Body of pancreas (tissue), 4 donors: Measurements from ENCODE around the gene GPD1L. TPM values are rescaled to one million over a fixed set of nuclear protein-coding genes. Genes with fewer than 3 reads are reported as not detected.

Experiments used
- ATAC-seq: fragments of 150-250 bp; one replicate; pipeline ENCODE4 v1.9.1; 2016
- DNase-seq, 4 donors: peaks; one replicate each; pipeline ENCODE4 v3.0.0-alpha.2; 2019
- H3K27ac ChIP-seq, 4 donors: fragments of 200-600 bp; sonication (generic); 1 replicate in 3 of 4; 2 replicates in 1 of 4; pipeline versions ENCODE4 v1.5.1 to v1.6.1; 2016 to 2019; ENCODE audit warnings: mild to moderate bottlenecking in 1 of 4, mixed read lengths in 1 of 4, moderate library complexity in 1 of 4
- H3K27me3 ChIP-seq, 2 donors: fragments of 200-600 bp; sonication (generic); one replicate each; pipeline ENCODE4 v1.6.0; 2016; ENCODE audit warnings: mild to moderate bottlenecking in 1 of 2
- H3K36me3 ChIP-seq, 2 donors: fragments of 200-600 bp; sonication (generic); replicated peaks in 1 of 2; 2 replicates each; pipeline ENCODE4 v1.5.1; 2016; ENCODE audit warnings: low read depth in 2 of 2; ENCODE audit not compliant: insufficient read depth in 1 of 2
- H3K4me1 ChIP-seq: fragments of 200-600 bp; sonication (generic); one replicate; pipeline ENCODE4 v1.6.0; 2016
- H3K4me3 ChIP-seq, 2 donors: fragments of 200-600 bp; sonication (generic); 1 replicate in 1 of 2; 2 replicates in 1 of 2; pipeline ENCODE4 v1.5.1; 2016 to 2019
- H3K9me3 ChIP-seq, 3 donors: fragments of 200-600 bp; sonication (generic); 1 replicate in 2 of 3; 2 replicates in 1 of 3; pipeline ENCODE4 v1.5.1; 2016
- CTCF ChIP-seq, 7 experiments: fragments of 450-650 bp in 4 of 7; fragments of 200-600 bp in 3 of 7; sonication (generic) in 3 of 7; IDR thresholded peaks; one replicate each; pipeline ENCODE4 v1.5.1; 2016 to 2019; ENCODE audit warnings: antibody characterized with exemption in 7 of 7
- POLR2A ChIP-seq, 3 donors: fragments of 450-650 bp; IDR thresholded peaks; one replicate each; pipeline ENCODE4 v1.6.1; 2016; ENCODE audit warnings: antibody characterized with exemption in 3 of 3, mild to moderate bottlenecking in 2 of 3
- WGBS, 2 donors: methylation state at CpG; one replicate each; pipeline ENCODE4 v1.1.5; 2017; 5-methylcytosine and 5-hydroxymethylcytosine counted together
- intact Hi-C: fragments of 100-400 bp; cut with DNase I; formaldehyde crosslinking; loops from one replicate; pipeline ENCODE4 v1.15.1; 2023
- total RNA-seq, 2 donors: library from RNA; depleted of rRNA; stranded (reverse); fragments of >200 nt; gene quantifications; one replicate each; pipeline ENCODE4 v1.1.0, GENCODE V29; 2016

GPD1L gene
- total RNA-seq, 2 donors from 2014 or later: 23.6 to 97.6 TPM

- no peaks in the 10 kb centered on the region for H3K9me3 ChIP-seq
- no peak for TF ChIP-seq POLR2A (IDR thresholded peaks at IDR 0.05)
- TF ChIP-seq CTCF (IDR thresholded peaks at IDR 0.05): no peak
- H3K27ac ChIP-seq: no peak overlapping the region
- 100% methylated on average over 1 of the region's 1 CpG for WGBS, 2 donors
- ATAC-seq (no peak), DNase-seq (no peak)
- no peak overlapping the region for H3K4me3 ChIP-seq
- intact Hi-C loops: no loop called here
- no peaks in the 10 kb centered on the region for H3K36me3 ChIP-seq
- H3K27me3 ChIP-seq: no peaks in the 10 kb centered on the region
- peaks cover 10% of the 10 kb centered on the region for H3K4me1 ChIP-seq
Observed at GRCh38 chr3:32197991-32198390, 91.6 kb downstream of the GPD1L start.

- no peaks in the 10 kb centered on the region for H3K9me3 ChIP-seq
- no peaks in the 10 kb centered on the region for H3K27me3 ChIP-seq
- H3K4me1 ChIP-seq: peaks cover 9% of the 10 kb centered on the region
- ATAC-seq: no peak
- H3K4me3 ChIP-seq: no peak overlapping the region
- no peak for DNase-seq
- H3K36me3 ChIP-seq: no peaks in the 10 kb centered on the region
- 85 to 89% methylated on average over 3 of the region's 3 CpGs for WGBS, 2 donors
- no peak for TF ChIP-seq POLR2A (IDR thresholded peaks at IDR 0.05)
- TF ChIP-seq CTCF (IDR thresholded peaks at IDR 0.05): no peak
- no peak overlapping the region for H3K27ac ChIP-seq
- intact Hi-C loops: no loop called here
Observed at GRCh38 chr3:32198714-32199113, 92.3 kb downstream of the GPD1L start.

GRCh38 chr3:32200490-32200889, 94.1 kb downstream of the GPD1L start:
- ATAC-seq: peak; percentile 49
- H3K27ac ChIP-seq: no peak overlapping the region

GRCh38 chr3:32200992-32201758, 94.8 kb downstream of the GPD1L start:
- H3K27me3 ChIP-seq: no peaks in the 10 kb centered on the region
- no peak for DNase-seq
- ATAC-seq: peak; percentile 33
- WGBS, 2 donors: 75 to 76% methylated on average over 9 to 10 of the region's 10 CpGs
- no peaks in the 10 kb centered on the region for H3K36me3 ChIP-seq
- peak overlapping the region in 1 of 4 donors; percentile 3 for H3K27ac ChIP-seq
- intact Hi-C loops: no loop called here
- H3K9me3 ChIP-seq: no peaks in the 10 kb centered on the region
- TF ChIP-seq CTCF (IDR thresholded peaks at IDR 0.05): no peak
- TF ChIP-seq POLR2A (IDR thresholded peaks at IDR 0.05): no peak
- peaks cover 3% of the 10 kb centered on the region for H3K4me1 ChIP-seq
- H3K4me3 ChIP-seq: no peak overlapping the region

More at GRCh38 chr3:32200490-32200889, 94.1 kb downstream of the GPD1L start:
- H3K9me3 ChIP-seq: no peaks in the 10 kb centered on the region
- DNase-seq: peak in 3 of 4 donors; percentile 35 to 58 (median 35)
- no peaks in the 10 kb centered on the region for H3K27me3 ChIP-seq
- H3K36me3 ChIP-seq: no peaks in the 10 kb centered on the region
- H3K4me3 ChIP-seq: no peak overlapping the region
- peaks cover 9% of the 10 kb centered on the region for H3K4me1 ChIP-seq
- no peak for TF ChIP-seq CTCF (IDR thresholded peaks at IDR 0.05)
- no peak for TF ChIP-seq POLR2A (IDR thresholded peaks at IDR 0.05)
- intact Hi-C loops: no loop called here
- 81 to 85% methylated on average over 7 of the region's 7 CpGs for WGBS, 2 donors

- no peaks in the 10 kb centered on the region for H3K9me3 ChIP-seq
- H3K27ac ChIP-seq: no peak overlapping the region
- intact Hi-C loops: no loop called here
- no peak for TF ChIP-seq CTCF (IDR thresholded peaks at IDR 0.05)
- no peak for TF ChIP-seq POLR2A (IDR thresholded peaks at IDR 0.05)
- H3K36me3 ChIP-seq: no peaks in the 10 kb centered on the region
- no peaks in the 10 kb centered on the region for H3K27me3 ChIP-seq
- no peaks in the 10 kb centered on the region for H3K4me1 ChIP-seq
- no peak for DNase-seq
- no peak for ATAC-seq
- H3K4me3 ChIP-seq: no peak overlapping the region
- WGBS, 2 donors: 90 to 91% methylated on average over 1 of the region's 1 CpG
Observed at GRCh38 chr3:32202496-32202895, 96.1 kb downstream of the GPD1L start.
